ENCODE results near the gene AOX1.

- no peak for TF ChIP-seq CTCF (conservative IDR thresholded peaks at IDR 0.05; ENCODE audit: low read length)
- TF ChIP-seq EZH2phosphoT487 (IDR thresholded peaks at IDR 0.05; ENCODE audit: borderline replicate concordance), result no peak
Measured at GRCh38 chr2:200586644-200586975, 796 bp downstream of the AOX1 start.

Measured in Loucy (cell line).